Skeletal muscle cell (primary cell): ENCODE measurements around the gene NME3.

Source experiments
- DNase-seq: peaks from one replicate; pipeline ENCODE4 v3.0.0-alpha.2; 2010; ENCODE audit warnings: low read depth
- H3K4me3 ChIP-seq: 2 replicates; pipeline ENCODE4 v1.5.1; 2011; ENCODE audit warnings: low read depth, mild to moderate bottlenecking, control low read depth, low read length, moderate library complexity

Gene NME3

GRCh38 chr16:1759511-1759910 is 11.8 kb downstream of the NME3 start:
- H3K4me3 ChIP-seq = no peak overlapping the region
- no peak for DNase-seq

- no peak overlapping the region for H3K4me3 ChIP-seq
- no peak for DNase-seq
Observed at GRCh38 chr16:1758923-1759322, 12.4 kb downstream of the NME3 start.

- no peak overlapping the region for H3K4me3 ChIP-seq
- DNase-seq = no peak
Observed at GRCh38 chr16:1757714-1758461, 13.5 kb downstream of the NME3 start.

GRCh38 chr16:1754204-1754603 is 17.1 kb downstream of the NME3 start:
- no peak overlapping the region for H3K4me3 ChIP-seq
- no peak for DNase-seq

GRCh38 chr16:1752853-1753252 is 18.5 kb downstream of the NME3 start:
- no peak overlapping the region for H3K4me3 ChIP-seq
- DNase-seq = no peak

- H3K4me3 ChIP-seq = no peak overlapping the region
- DNase-seq = no peak
Observed at GRCh38 chr16:1751946-1752345, 19.4 kb downstream of the NME3 start.

GRCh38 chr16:1749152-1750117 is 21.9 kb downstream of the NME3 start:
- no peak for DNase-seq
- H3K4me3 ChIP-seq = no peak overlapping the region

GRCh38 chr16:1747934-1748333 is 23.4 kb downstream of the NME3 start:
- no peak overlapping the region for H3K4me3 ChIP-seq
- DNase-seq = no peak

GRCh38 chr16:1746693-1747195 is 24.6 kb downstream of the NME3 start:
- H3K4me3 ChIP-seq = no peak overlapping the region
- DNase-seq = no peak

GRCh38 chr16:1745900-1746692 is 25.2 kb downstream of the NME3 start:
- no peak overlapping the region for H3K4me3 ChIP-seq
- DNase-seq = peak; percentile 39

GRCh38 chr16:1745181-1745899 is 26.0 kb downstream of the NME3 start:
- no peak for DNase-seq
- no peak overlapping the region for H3K4me3 ChIP-seq

- no peak overlapping the region for H3K4me3 ChIP-seq
Observed at GRCh38 chr16:1744338-1744840, 27.0 kb downstream of the NME3 start.

GRCh38 chr16:1743376-1744337 is 27.7 kb downstream of the NME3 start:
- DNase-seq = no peak
- no peak overlapping the region for H3K4me3 ChIP-seq

More at GRCh38 chr16:1744338-1744840, 27.0 kb downstream of the NME3 start:
- no peak for DNase-seq

GRCh38 chr16:1741553-1742165 is 29.7 kb downstream of the NME3 start:
- H3K4me3 ChIP-seq = no peak overlapping the region
- no peak for DNase-seq

- no peak overlapping the region for H3K4me3 ChIP-seq
- no peak for DNase-seq
Observed at GRCh38 chr16:1740781-1741490, 30.4 kb downstream of the NME3 start.

- no peak overlapping the region for H3K4me3 ChIP-seq
- no peak for DNase-seq
Observed at GRCh38 chr16:1740234-1740633, 31.1 kb downstream of the NME3 start.

- no peak for DNase-seq
- no peak overlapping the region for H3K4me3 ChIP-seq
Observed at GRCh38 chr16:1734816-1735215, 36.5 kb downstream of the NME3 start.
